ENCODE results near the gene CEP70. TPM values are rescaled to one million over a fixed set of nuclear protein-coding genes. Genes with fewer than 3 reads are reported as not detected.
A peak's percentile ranks its signal among the peaks of the same experiment; 100 is the strongest.

The CEP70 gene
- total RNA-seq, 1 donor from 2014 or later = 6.5 TPM

DNA sequence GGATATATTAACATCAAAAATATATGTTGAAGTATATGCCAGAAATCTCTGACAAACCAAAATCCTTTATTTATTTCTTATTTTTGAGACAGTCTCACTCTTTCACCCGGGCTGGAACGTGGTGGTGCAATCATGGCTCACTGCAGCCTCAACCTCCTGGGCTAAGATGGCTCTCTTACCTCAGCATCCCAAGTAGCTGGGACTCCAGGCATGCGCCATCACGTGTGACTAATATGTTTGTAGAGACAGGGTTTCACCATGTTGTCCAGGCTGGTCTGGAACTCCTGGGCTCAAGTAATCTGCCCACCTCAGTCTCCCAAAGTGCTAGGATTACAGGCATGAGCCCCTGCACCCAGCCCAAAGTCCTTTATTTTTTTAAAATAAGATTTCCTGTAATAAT lies 26.4 kb upstream of the CEP70 start:
- no peaks in the 10 kb centered on the region for H3K27me3 Mint-ChIP-seq (ENCODE audit: low read depth, unreplicated experiment)

DNA sequence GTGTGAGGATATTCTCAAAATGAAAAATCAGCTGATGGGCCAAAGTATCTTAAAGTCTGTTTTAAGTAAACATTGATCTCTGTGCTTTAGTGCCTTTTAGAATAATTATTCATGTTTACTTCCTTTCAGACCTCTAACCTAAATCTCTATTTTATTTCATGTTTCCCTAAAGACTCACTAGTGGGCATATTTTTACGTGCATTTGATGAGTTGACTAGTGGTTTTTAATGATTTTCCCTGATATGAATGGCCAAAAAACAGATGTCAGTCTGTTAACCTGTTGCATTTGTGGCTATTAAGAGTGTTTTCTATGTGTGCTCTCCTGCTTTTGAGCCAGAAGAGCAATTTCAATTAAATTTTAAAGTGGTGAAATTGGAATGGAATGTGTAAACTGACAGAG lies 21.4 kb upstream of the CEP70 start:
- H3K4me3 ChIP-seq (ENCODE audit: insufficient read depth, low read depth, low read length) = no peak overlapping the region
- FAIRE-seq (no peak), DNase-seq (ENCODE audit: low read depth) (no peak)
- TF ChIP-seq, protein P1, sequence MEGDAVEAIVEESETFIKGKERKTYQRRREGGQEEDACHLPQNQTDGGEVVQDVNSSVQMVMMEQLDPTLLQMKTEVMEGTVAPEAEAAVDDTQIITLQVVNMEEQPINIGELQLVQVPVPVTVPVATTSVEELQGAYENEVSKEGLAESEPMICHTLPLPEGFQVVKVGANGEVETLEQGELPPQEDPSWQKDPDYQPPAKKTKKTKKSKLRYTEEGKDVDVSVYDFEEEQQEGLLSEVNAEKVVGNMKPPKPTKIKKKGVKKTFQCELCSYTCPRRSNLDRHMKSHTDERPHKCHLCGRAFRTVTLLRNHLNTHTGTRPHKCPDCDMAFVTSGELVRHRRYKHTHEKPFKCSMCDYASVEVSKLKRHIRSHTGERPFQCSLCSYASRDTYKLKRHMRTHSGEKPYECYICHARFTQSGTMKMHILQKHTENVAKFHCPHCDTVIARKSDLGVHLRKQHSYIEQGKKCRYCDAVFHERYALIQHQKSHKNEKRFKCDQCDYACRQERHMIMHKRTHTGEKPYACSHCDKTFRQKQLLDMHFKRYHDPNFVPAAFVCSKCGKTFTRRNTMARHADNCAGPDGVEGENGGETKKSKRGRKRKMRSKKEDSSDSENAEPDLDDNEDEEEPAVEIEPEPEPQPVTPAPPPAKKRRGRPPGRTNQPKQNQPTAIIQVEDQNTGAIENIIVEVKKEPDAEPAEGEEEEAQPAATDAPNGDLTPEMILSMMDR (IDR thresholded peaks at IDR 0.05; ENCODE audit: insufficient read depth, low read depth, low read length) = no peak
- TF ChIP-seq EZH2 (IDR thresholded peaks at IDR 0.05; ENCODE audit: insufficient read depth, low read length) = no peak
- H3K9ac ChIP-seq (ENCODE audit: low read length) = no peak overlapping the region
- H3K4me2 ChIP-seq (ENCODE audit: low read length) = no peak overlapping the region
- Mint-ChIP-seq H3K4me1 (ENCODE audit: low read depth, unreplicated experiment) (peaks cover 2% of the 10 kb centered on the region), H3K9me3 (ENCODE audit: unreplicated experiment) (peaks cover 2% of the 10 kb centered on the region), H3K36me3 (ENCODE audit: low read depth, unreplicated experiment) (peaks cover 2% of the 10 kb centered on the region), H3K4me3 (ENCODE audit: unreplicated experiment) (no peak overlapping the region), H3K27ac (ENCODE audit: unreplicated experiment) (no peak overlapping the region), H3K27me3 (ENCODE audit: low read depth, unreplicated experiment) (no peaks in the 10 kb centered on the region)
- no peaks in the 10 kb centered on the region for H3K4me1 ChIP-seq (ENCODE audit: insufficient read depth, low read length)
- peaks cover 5% of the 10 kb centered on the region for H4K20me1 ChIP-seq (ENCODE audit: insufficient read depth, low read length)
- H3K9me3 ChIP-seq (ENCODE audit: insufficient read depth, low read depth, low read length) = no peaks in the 10 kb centered on the region
- H3K36me3 ChIP-seq (ENCODE audit: insufficient read depth, low read length) = no peaks in the 10 kb centered on the region
- no peaks in the 10 kb centered on the region for H3K27me3 ChIP-seq (ENCODE audit: insufficient read depth, low read length)
- no peak overlapping the region for H3K27ac ChIP-seq (ENCODE audit: low read depth, low read length)
- no peak overlapping the region for H2AFZ ChIP-seq (ENCODE audit: low read depth, low read length)
- H3K79me2 ChIP-seq (ENCODE audit: insufficient read depth, low read length) = peaks cover 5% of the 10 kb centered on the region

More for the DNA sequence above, 26.4 kb upstream of the CEP70 start:
- H3K27ac Mint-ChIP-seq (ENCODE audit: unreplicated experiment) = no peak overlapping the region
- no peak overlapping the region for H3K4me2 ChIP-seq (ENCODE audit: low read length)
- H2AFZ ChIP-seq (ENCODE audit: low read depth, low read length) = no peak overlapping the region
- no peak for DNase-seq (ENCODE audit: low read depth)
- H3K9me3 ChIP-seq (ENCODE audit: insufficient read depth, low read depth, low read length) = no peaks in the 10 kb centered on the region
- H3K4me1 ChIP-seq (ENCODE audit: insufficient read depth, low read length) = no peaks in the 10 kb centered on the region
- TF ChIP-seq EZH2 (IDR thresholded peaks at IDR 0.05; ENCODE audit: insufficient read depth, low read length) = no peak
- TF ChIP-seq, protein P1 (IDR thresholded peaks at IDR 0.05; ENCODE audit: insufficient read depth, low read depth, low read length) = no peak
- H3K9me3 Mint-ChIP-seq (ENCODE audit: unreplicated experiment) = no peaks in the 10 kb centered on the region
- no peak overlapping the region for H3K4me3 Mint-ChIP-seq (ENCODE audit: unreplicated experiment)
- H3K79me2 ChIP-seq (ENCODE audit: insufficient read depth, low read length) = no peaks in the 10 kb centered on the region
- no peak overlapping the region for H3K27ac ChIP-seq (ENCODE audit: low read depth, low read length)
- peaks cover 3% of the 10 kb centered on the region for H3K36me3 Mint-ChIP-seq (ENCODE audit: low read depth, unreplicated experiment)
- H3K27me3 ChIP-seq (ENCODE audit: insufficient read depth, low read length) = no peaks in the 10 kb centered on the region
- no peaks in the 10 kb centered on the region for H3K36me3 ChIP-seq (ENCODE audit: insufficient read depth, low read length)
- no peak overlapping the region for H3K9ac ChIP-seq (ENCODE audit: low read length)
- peaks cover 5% of the 10 kb centered on the region for H4K20me1 ChIP-seq (ENCODE audit: insufficient read depth, low read length)
- no peak for FAIRE-seq
- H3K4me1 Mint-ChIP-seq (ENCODE audit: low read depth, unreplicated experiment) = peaks cover 2% of the 10 kb centered on the region
- no peak overlapping the region for H3K4me3 ChIP-seq (ENCODE audit: insufficient read depth, low read depth, low read length)

DNA sequence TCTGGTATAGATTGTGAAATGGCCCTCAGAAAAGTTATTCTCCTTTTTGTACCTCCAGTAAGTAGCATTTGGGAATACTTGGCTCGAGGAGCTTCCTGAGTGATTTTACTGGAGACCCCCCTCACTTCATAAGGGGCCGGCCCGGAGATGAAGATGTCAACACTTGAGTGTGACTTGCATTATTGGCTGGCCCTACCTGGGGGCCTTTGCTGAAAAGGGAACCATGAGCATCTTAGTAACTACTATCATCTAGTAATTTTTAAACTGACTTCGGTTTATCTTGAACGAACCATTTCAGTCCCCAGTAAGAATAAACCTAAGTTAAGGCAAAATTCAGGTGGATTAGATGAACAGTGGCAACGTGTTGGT lies 15.8 kb upstream of the CEP70 start:
- no peaks in the 10 kb centered on the region for H3K36me3 ChIP-seq (ENCODE audit: insufficient read depth, low read length)
- H3K4me2 ChIP-seq (ENCODE audit: low read length) = peak overlapping the region; percentile 99
- no peaks in the 10 kb centered on the region for H3K27me3 Mint-ChIP-seq (ENCODE audit: low read depth, unreplicated experiment)
- peaks cover 5% of the 10 kb centered on the region for H3K4me1 Mint-ChIP-seq (ENCODE audit: low read depth, unreplicated experiment)
- peak overlapping the region; percentile 87 for H3K4me3 Mint-ChIP-seq (ENCODE audit: unreplicated experiment)
- peak overlapping the region; percentile 92 for H3K9ac ChIP-seq (ENCODE audit: low read length)
- no peaks in the 10 kb centered on the region for H3K9me3 ChIP-seq (ENCODE audit: insufficient read depth, low read depth, low read length)
- H3K9me3 Mint-ChIP-seq (ENCODE audit: unreplicated experiment) = peaks cover 2% of the 10 kb centered on the region
- H3K4me1 ChIP-seq (ENCODE audit: insufficient read depth, low read length) = peaks cover 6% of the 10 kb centered on the region
- no peak overlapping the region for H3K27ac ChIP-seq (ENCODE audit: low read depth, low read length)
- no peak for DNase-seq (ENCODE audit: low read depth)
- no peaks in the 10 kb centered on the region for H3K27me3 ChIP-seq (ENCODE audit: insufficient read depth, low read length)
- no peak for FAIRE-seq
- no peak overlapping the region for H2AFZ ChIP-seq (ENCODE audit: low read depth, low read length)
- peaks cover 2% of the 10 kb centered on the region for H3K36me3 Mint-ChIP-seq (ENCODE audit: low read depth, unreplicated experiment)
- no peak for TF ChIP-seq EZH2 (IDR thresholded peaks at IDR 0.05; ENCODE audit: insufficient read depth, low read length)
- TF ChIP-seq, protein P1 (IDR thresholded peaks at IDR 0.05; ENCODE audit: insufficient read depth, low read depth, low read length) = no peak
- H3K79me2 ChIP-seq (ENCODE audit: insufficient read depth, low read length) = peaks cover 7% of the 10 kb centered on the region
- H3K4me3 ChIP-seq (ENCODE audit: insufficient read depth, low read depth, low read length) = peak overlapping the region; percentile 83
- no peaks in the 10 kb centered on the region for H4K20me1 ChIP-seq (ENCODE audit: insufficient read depth, low read length)
- peak overlapping the region; percentile 42 for H3K27ac Mint-ChIP-seq (ENCODE audit: unreplicated experiment)
